T47D (cell line): ENCODE measurements around the gene GPR108.
A peak's percentile ranks its signal among the peaks of the same experiment; 100 is the strongest.
"Not testable (repeated sequence)": the region's sequence is repeated elsewhere in the genome, so short reads cannot be mapped to it uniquely, and the experiment has no call there.

Experiments
- DNase-seq, 2 experiments: peaks; one replicate each; pipeline versions ENCODE4 v3.0.0 to v3.0.0-alpha.2; 2011 to 2012; ENCODE audit warnings: low read depth in 1 of 2, low spot score in 1 of 2
- JUND ChIP-seq: IDR thresholded peaks from 2 replicates; pipeline ENCODE4 v1.6.1; 2012; ENCODE audit warnings: low read depth
- in situ Hi-C: cut with HindIII; loops from 2 replicates; pipeline ENCODE4 v1.10.0; 2016; ENCODE audit warnings: low sequenced_read_pairs, low pct_unique_long_range_greater_than_20kb

GPR108 gene

DNA sequence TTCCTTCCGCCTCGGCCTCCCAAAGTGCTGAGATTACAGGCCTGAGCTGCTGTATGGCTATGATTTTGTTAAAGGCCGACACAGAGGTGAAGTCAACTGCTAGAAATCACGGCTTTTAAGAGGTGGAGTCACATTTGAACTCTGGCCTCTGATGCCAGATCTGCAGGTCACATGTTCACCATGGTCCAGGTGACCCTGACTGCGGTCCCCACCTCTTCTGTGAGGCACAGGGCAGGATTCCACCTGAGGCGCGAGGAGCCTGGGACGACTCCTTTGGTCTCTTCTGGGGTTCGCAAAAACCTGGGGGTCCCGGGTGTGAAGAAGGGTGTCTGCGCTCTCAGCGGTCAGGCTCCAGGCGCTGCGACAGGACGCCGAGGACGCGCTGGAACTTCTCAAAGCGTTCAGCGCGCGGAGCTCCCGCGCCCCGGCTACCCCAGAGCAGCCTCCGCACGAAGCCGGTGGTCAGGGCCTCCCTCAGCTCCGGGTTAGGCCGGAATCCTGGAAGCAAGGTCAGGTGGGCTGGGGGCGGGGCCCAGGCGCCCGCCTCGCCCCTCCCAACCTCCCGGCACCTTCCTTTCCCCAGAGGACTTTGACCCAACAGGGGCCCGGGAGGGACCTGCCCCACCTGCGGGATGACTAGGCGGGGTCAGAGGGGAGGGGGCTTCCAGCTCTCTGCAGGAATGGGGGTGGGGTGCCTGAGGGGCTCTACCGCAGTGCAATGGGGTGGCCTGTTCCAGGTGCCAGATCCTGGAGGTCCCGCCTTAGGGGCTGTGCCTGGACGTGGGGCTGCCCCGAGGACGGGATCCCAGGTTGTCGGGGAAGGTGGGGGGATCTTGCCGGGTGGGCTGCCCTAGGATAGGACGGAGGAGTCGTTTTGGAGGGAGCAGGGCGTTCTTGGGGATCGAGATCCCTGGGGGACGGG lies 15.1 kb upstream of the GPR108 start:
- DNase-seq = no peak
- TF ChIP-seq JUND = no peak
- in situ Hi-C loops = no loop called here

- DNase-seq = no peak
- no peak for TF ChIP-seq JUND
- in situ Hi-C loops = no loop called here
Observed at GRCh38 chr19:6751189-6751588, 13.8 kb upstream of the GPR108 start.

- in situ Hi-C loops = no loop called here
- no peak for TF ChIP-seq JUND
- DNase-seq = no peak
Observed at GRCh38 chr19:6750062-6750461, 12.7 kb upstream of the GPR108 start.

DNA sequence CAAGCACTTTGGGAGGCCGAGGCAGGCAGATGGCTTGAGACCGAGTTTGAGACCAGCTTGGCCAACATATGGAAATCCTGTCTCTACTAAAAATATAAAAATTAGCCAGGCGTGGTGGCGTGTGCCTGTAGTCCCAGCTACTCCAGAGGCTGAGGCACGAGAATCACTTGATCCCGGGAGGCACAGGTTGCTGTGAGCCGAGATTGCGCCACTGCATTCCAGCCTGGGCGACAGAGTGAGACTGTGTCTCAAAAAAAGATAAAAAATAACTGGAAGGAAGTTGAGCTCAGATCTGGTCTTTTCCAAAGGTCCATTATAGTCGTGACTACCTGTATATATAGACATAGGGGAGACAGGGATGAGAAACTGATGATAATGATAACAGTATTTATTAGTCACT lies 11.2 kb upstream of the GPR108 start:
- in situ Hi-C loops, DNase-seq: not testable (repeated sequence)

- in situ Hi-C loops = no loop called here
- TF ChIP-seq JUND = no peak
- DNase-seq = no peak
Observed at GRCh38 chr19:6745965-6746364, 8.6 kb upstream of the GPR108 start.

GRCh38 chr19:6744381-6745301 lies 7.3 kb upstream of the GPR108 start:
- in situ Hi-C loops = no loop called here
- DNase-seq = peak in 1 of 2 experiments; percentile 86
- 0 out of 2 replicates have a peak, but pooled peaks have one; percentile 29 for TF ChIP-seq JUND

DNA sequence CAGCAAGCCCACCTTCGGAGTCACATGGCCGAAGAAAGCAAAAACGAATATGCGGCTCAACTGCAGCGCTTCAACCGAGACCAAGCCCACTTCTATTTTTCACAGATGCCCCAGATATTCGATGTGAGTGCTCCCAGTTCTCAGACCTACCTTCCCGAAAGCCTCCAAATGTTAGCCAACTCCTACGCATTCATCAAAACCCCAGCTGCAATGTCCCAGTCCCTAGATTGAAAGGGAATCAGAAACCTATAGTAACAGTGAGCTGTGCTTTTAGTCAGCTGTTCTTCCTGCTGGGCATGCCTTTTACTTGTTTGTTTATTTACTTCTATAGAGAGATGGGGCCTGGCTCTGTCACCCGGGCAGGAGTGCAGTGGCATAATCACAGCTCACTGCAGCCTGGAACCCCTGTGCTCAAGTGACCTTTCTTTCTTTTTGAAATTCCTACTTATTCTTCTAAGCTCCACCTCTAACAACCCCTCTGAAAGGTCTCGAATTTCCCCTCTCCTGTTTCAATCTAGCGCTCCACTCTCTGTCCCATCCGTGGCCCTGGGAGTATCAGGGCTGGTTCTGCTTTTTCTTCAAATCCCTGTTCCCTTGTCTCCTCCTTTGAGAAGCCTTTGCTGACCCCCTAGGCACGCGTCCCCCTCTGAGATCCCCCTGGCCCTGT lies 6.5 kb upstream of the GPR108 start:
- no peak for DNase-seq
- in situ Hi-C loops = no loop called here

DNA sequence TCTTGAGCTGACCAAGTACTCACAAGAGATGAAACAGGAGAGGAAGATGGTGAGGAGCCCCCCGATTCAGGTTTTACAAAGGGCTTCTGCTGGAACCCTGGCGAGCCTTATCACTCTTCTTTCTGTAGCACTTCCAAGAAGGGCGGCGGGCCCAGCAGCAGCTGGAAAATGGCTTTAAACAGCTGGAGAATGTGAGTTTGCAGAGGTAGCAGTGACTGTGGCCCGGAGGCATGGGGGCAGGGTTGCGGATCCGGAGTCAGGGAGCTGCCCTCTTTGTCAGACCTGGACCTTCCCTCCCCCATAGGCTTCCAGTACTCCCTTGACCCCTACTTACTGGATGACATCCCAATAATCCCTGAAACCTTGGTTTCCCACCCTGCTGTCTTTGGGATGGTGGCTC lies 5.7 kb upstream of the GPR108 start:
- in situ Hi-C loops = no loop called here
- no peak for TF ChIP-seq JUND
- no peak for DNase-seq

More for the DNA sequence above, 6.5 kb upstream of the GPR108 start:
- no peak for TF ChIP-seq JUND

GRCh38 chr19:6740589-6741343 lies 3.4 kb upstream of the GPR108 start:
- TF ChIP-seq JUND = no peak
- in situ Hi-C loops = no loop called here

GRCh38 chr19:6739883-6740588 lies 2.7 kb upstream of the GPR108 start:
- in situ Hi-C loops = no loop called here
- DNase-seq = peak in 1 of 2 experiments; percentile 28
- TF ChIP-seq JUND = no peak

More at GRCh38 chr19:6740589-6741343, 3.4 kb upstream of the GPR108 start:
- peak in 1 of 2 experiments; percentile 59 for DNase-seq

- in situ Hi-C loops = no loop called here
- DNase-seq = peak in 1 of 2 experiments; percentile 80
- TF ChIP-seq JUND = no peak
Observed at GRCh38 chr19:6739390-6739882, 2.1 kb upstream of the GPR108 start, which contains the start of gene TRIP10. TRIP10 (plus strand) TSS chr19:6739680; CDS start chr19:6739762, 82 bp downstream.
